T-cell (primary cell): Measurements from ENCODE around the gene MCF2L2. TPM values are rescaled to one million over a fixed set of nuclear protein-coding genes. Genes with fewer than 3 reads are reported as not detected.
"Not testable (repeated sequence)": the region's sequence is repeated elsewhere in the genome, so short reads cannot be mapped to it uniquely, and the experiment has no call there.

Experiments used
- ATAC-seq, 4 experiments: fragments of 200-7000 bp in 3 of 4; fragments of 150-1000 bp in 1 of 4; cut with Tn5 transposase; replicated peaks in 1 of 4; 1 replicate in 3 of 4; 2 replicates in 1 of 4; pipeline ENCODE4 v1.10.0; 2021; ENCODE audit warnings: moderate library complexity in 3 of 4, mild to moderate bottlenecking in 2 of 4, moderate number of reproducible peaks in 1 of 4
- CTCF ChIA-PET, 2 donors: fragments of 300-600 bp; sonication (Branson Sonifier 250); formaldehyde crosslinking; loops; one replicate each; lab custom pipeline; 2022; ENCODE audit warnings: antibody characterized with exemption in 2 of 2; lab: Charles Lee
- POLR2A ChIA-PET, 2 donors: fragments of 300-600 bp; sonication (Branson Sonifier 250); formaldehyde crosslinking; loops; one replicate each; lab custom pipeline; 2022; ENCODE audit warnings: antibody characterized with exemption in 2 of 2; lab: Charles Lee
- DNase-seq, 35 experiments: peaks; one replicate each; pipeline versions ENCODE4 v3.0.0 to v3.0.0-alpha.2; 2013 to 2023
- H3K27ac ChIP-seq: one replicate; pipeline ENCODE4 v1.5.1; 2013; ENCODE audit warnings: low read length
- H3K27me3 ChIP-seq, 2 experiments: replicated peaks in 1 of 2; 1 replicate in 1 of 2; 2 replicates in 1 of 2; pipeline versions ENCODE4 v1.6.1 to v1.7.0; 2013; ENCODE audit warnings: low read length in 1 of 2, mixed read lengths in 1 of 2; ENCODE audit not compliant: control insufficient read depth in 2 of 2, insufficient read depth in 2 of 2; ENCODE audit errors: extremely low read depth in 1 of 2
- H3K36me3 ChIP-seq, 2 donors: 1 replicate in 1 of 2; 2 replicates in 1 of 2; pipeline versions ENCODE4 v1.6.1 to v1.7.0; 2013; ENCODE audit warnings: low read length in 1 of 2; ENCODE audit not compliant: control insufficient read depth in 2 of 2, insufficient read depth in 1 of 2; ENCODE audit errors: extremely low read depth in 1 of 2
- H3K4me1 ChIP-seq, 2 experiments: 1 replicate in 1 of 2; 2 replicates in 1 of 2; pipeline versions ENCODE4 v1.6.1 to v1.7.0; 2013; ENCODE audit warnings: low read length in 2 of 2, mixed read lengths in 1 of 2; ENCODE audit not compliant: insufficient read depth in 2 of 2, control insufficient read depth in 1 of 2; ENCODE audit errors: extremely low read depth in 1 of 2
- H3K4me3 ChIP-seq, 2 donors: 1 replicate in 1 of 2; 2 replicates in 1 of 2; pipeline versions ENCODE4 v1.5.1 to v1.7.0; 2013; ENCODE audit warnings: mild to moderate bottlenecking in 2 of 2, low read length in 1 of 2, moderate library complexity in 1 of 2; ENCODE audit not compliant: control insufficient read depth in 1 of 2; ENCODE audit errors: extremely low read depth in 1 of 2
- H3K9me3 ChIP-seq: 2 replicates; pipeline ENCODE4 v1.7.0; 2013
- H3K27ac Mint-ChIP-seq, 2 donors: one replicate each; pipeline ENCODE4 v1.8.0; 2020 to 2021; ENCODE audit warnings: mild to moderate bottlenecking in 2 of 2, mixed read lengths in 2 of 2
- H3K27me3 Mint-ChIP-seq, 2 donors: one replicate each; pipeline ENCODE4 v1.8.0; 2021 to 2022; ENCODE audit warnings: mixed read lengths in 2 of 2
- H3K36me3 Mint-ChIP-seq: one replicate; pipeline ENCODE4 v1.8.0; 2021; ENCODE audit warnings: mixed read lengths
- H3K4me1 Mint-ChIP-seq, 3 donors: one replicate each; pipeline ENCODE4 v1.8.0; 2020 to 2022; ENCODE audit warnings: mixed read lengths in 3 of 3, mild to moderate bottlenecking in 1 of 3
- H3K4me3 Mint-ChIP-seq, 3 donors: one replicate each; pipeline ENCODE4 v1.8.0; 2020 to 2022; ENCODE audit warnings: mild to moderate bottlenecking in 3 of 3, mixed read lengths in 3 of 3, moderate library complexity in 3 of 3
- H3K9me3 Mint-ChIP-seq, 3 donors: one replicate each; pipeline ENCODE4 v1.8.0; 2020 to 2022; ENCODE audit warnings: mixed read lengths in 3 of 3
- WGBS: methylation state at CpG from one replicate; pipeline ENCODE4 v1.1.5; 2013; ENCODE audit warnings: missing lambda C conversion rate; ENCODE audit not compliant: insufficient coverage; 5-methylcytosine and 5-hydroxymethylcytosine counted together
- total RNA-seq, 35 experiments: library from RNA in 6 of 35; stranded (reverse) in 6 of 35; fragments of 120-200 nt in 1 of 35; gene quantifications; one replicate each; pipeline versions ENCODE4 v1.2.1 to v1.2.4 and lab custom pipeline; 2013 to 2026

Gene MCF2L2
- total RNA-seq, 5 donors from 2014 or later (not counting 1 experiment from before 2014, with no cell fraction given): 4.8 to 8.1 (median 5.9) TPM

DNA sequence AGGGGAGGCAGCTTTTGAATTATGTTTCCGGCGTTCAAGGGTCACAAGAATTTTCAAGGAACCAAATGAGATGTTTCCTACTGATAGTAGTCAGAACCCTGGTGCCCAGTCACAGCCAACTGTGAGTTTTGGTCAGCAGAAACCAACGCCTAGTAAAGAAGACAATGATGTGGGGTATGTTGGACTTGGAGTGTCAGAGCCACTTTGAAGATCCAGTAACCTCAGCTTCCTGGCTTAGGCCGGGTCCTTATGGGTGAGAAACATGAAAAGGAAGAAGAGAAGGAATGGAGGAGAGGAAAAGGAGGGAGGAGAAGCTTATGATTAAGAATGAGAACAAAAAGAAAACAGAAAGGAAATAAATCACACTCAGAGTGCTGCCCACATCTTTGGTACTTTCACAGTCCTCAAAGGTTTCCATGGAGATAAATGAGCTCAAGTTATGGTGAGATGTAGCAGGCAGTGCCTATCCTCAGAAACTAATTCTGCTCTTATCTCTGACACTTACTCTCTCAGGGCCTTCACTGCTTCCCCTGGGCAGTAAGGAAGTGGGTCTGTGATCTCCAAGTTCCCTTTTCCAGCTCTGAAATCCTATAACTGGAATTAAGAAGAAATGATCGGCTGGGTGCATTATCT, 2.0 kb upstream of the MCF2L2 start:
- Histone ChIP-seq H3K27me3 (peaks cover 7 to 25% of the 10 kb centered on the region in 2 experiments), H3K9me3 (no peaks in the 10 kb centered on the region), H3K27ac (no peak overlapping the region), H3K4me1 (peaks cover 0 to 21% of the 10 kb centered on the region in 2 experiments), H3K4me3 (no peak overlapping the region), H3K36me3 (no peaks in the 10 kb centered on the region)
- H3K36me3 Mint-ChIP-seq: no peaks in the 10 kb centered on the region
- DNase-seq: peak in 1 of 35 experiments; percentile 21
- H3K27me3 Mint-ChIP-seq: peaks cover 0 to 5% of the 10 kb centered on the region in 2 donors
- ChIA-PET CTCF (interaction anchor here (0.5 to 0.6 kb wide), 3 partner anchors 12 to 719 kb away, joined by 4 to 6 read pairs (median 4); no protein-coding TSS in a partner anchor), POLR2A (interaction anchor here in 1 of 2 donors (0.6 kb wide), 1 partner anchor 21 kb away, joined by 4 read pairs; no protein-coding TSS in a partner anchor)
- H3K9me3 Mint-ChIP-seq: no peaks in the 10 kb centered on the region
- no peak for ATAC-seq
- peak overlapping the region in 1 of 2 donors; percentile 7 for H3K27ac Mint-ChIP-seq
- H3K4me3 Mint-ChIP-seq: peak overlapping the region in 2 of 3 donors; percentile 40 to 57
- WGBS: 15% methylated on average over 4 of the region's 5 CpGs
- H3K4me1 Mint-ChIP-seq: peaks cover 19 to 29% (median 24%) of the 10 kb centered on the region in 3 donors

DNA sequence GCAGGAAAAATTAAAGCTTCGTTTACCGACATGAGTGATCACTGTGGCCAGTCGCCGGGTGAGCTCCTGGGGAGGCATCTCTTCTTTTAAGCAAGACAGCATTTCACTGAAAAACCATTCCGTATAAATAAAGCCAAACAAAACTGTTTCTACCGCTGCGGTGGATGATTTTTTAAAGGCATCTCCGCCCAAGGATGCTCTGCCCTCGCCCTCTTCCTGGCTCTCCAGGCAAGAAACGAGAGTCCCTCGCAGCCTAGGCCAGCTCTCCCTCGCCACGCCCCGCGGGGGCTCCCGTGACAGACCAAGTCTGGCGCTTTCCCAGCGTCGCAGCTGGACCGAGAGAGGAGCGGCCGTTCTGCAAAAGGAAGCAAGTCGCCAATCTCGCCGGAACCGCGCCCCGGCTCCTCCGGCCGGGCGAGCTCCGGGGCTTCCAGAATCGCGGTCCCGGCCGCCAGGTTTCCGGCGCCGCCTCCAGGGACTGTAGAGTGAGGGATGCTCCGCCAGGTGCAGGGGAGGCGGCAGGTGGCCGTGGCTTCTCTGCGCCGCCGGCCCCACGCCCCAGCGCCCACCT, 458 bp downstream of the MCF2L2 start:
- Mint-ChIP-seq H3K4me3 (peak overlapping the region; percentile 76 to 89 (median 88)), H3K36me3 (no peaks in the 10 kb centered on the region), H3K9me3 (no peaks in the 10 kb centered on the region), H3K27me3 (peaks cover 0 to 5% of the 10 kb centered on the region in 2 donors), H3K27ac (no peak overlapping the region), H3K4me1 (peaks cover 19 to 33% (median 24%) of the 10 kb centered on the region in 3 donors)
- no peak overlapping the region for H3K27ac ChIP-seq
- peak; percentile 11 to 51 (median 34) for ATAC-seq
- 1% methylated on average over 46 of the region's 47 CpGs for WGBS
- peak in 16 of 35 experiments; percentile 1 to 42 (median 12) for DNase-seq
- H3K27me3 ChIP-seq: peaks cover 7 to 23% of the 10 kb centered on the region in 2 experiments
- no peaks in the 10 kb centered on the region for H3K9me3 ChIP-seq
- CTCF ChIA-PET: interaction anchor here in 1 of 2 donors (0.7 to 1.0 kb wide), 2 partner anchors 212 to 336 kb away, joined by 4 to 6 read pairs; no protein-coding TSS in a partner anchor
- H3K36me3 ChIP-seq: no peaks in the 10 kb centered on the region
- peak overlapping the region; percentile 69 to 91 for H3K4me3 ChIP-seq
- POLR2A ChIA-PET: interaction anchor here (0.6 kb wide), 3 partner anchors 142 to 332 kb away, joined by 3 to 5 read pairs (median 5); no protein-coding TSS in a partner anchor
- peaks cover 0 to 20% of the 10 kb centered on the region in 2 experiments for H3K4me1 ChIP-seq

DNA sequence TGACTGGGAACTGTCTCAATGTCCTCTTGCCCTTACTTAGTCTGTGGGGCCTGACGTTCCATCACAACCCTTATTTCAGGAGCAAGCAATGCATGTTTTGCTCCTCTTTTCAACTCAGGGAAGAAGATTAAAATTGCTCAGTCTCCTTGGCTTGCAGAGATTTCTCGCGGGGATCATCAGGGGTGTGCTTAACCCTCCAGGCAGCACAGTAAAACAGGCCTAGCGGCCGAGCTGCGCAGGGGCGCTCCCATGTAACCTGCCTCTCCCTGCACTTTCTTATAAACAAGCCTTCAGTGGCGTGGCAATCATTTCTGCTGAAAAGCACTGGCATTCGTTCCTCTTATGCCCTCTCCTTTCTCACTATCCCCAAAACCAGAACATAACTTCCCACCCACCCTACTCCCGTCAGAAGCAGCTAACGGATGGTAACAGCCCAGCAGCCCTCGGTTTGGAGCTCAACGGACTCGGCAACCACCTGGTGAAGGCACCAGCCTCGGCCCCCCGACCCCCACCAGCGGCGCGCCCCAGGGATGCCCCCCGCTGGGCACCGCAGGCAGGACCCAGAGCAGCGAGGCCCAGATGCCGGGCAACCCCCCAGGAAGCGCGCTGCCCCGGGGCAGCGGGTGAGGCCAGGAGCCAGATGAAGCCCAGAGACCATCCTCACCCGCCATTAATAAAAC, 1.1 kb downstream of the MCF2L2 start:
- peaks cover 7 to 23% of the 10 kb centered on the region in 2 experiments for H3K27me3 ChIP-seq
- H3K27me3 Mint-ChIP-seq: peaks cover 0 to 5% of the 10 kb centered on the region in 2 donors
- H3K36me3 ChIP-seq: no peaks in the 10 kb centered on the region
- H3K36me3 Mint-ChIP-seq: no peaks in the 10 kb centered on the region
- peaks cover 19 to 33% (median 24%) of the 10 kb centered on the region in 3 donors for H3K4me1 Mint-ChIP-seq
- no peak for DNase-seq
- no peak for ATAC-seq
- no peaks in the 10 kb centered on the region for H3K9me3 ChIP-seq
- H3K27ac Mint-ChIP-seq: peak overlapping the region in 1 of 2 donors; percentile 45
- ChIA-PET CTCF (interaction anchor here in 1 of 2 donors (0.7 to 1.0 kb wide), 2 partner anchors 213 to 337 kb away, joined by 4 to 6 read pairs; no protein-coding TSS in a partner anchor), POLR2A (interaction anchor here (0.6 kb wide), 2 partner anchors 141 to 331 kb away, joined by 5 read pairs; no protein-coding TSS in a partner anchor)
- peaks cover 0 to 20% of the 10 kb centered on the region in 2 experiments for H3K4me1 ChIP-seq
- WGBS: 49% methylated on average over 22 of the region's 28 CpGs
- peak overlapping the region; percentile 69 to 91 for H3K4me3 ChIP-seq
- no peak overlapping the region for H3K27ac ChIP-seq
- H3K9me3 Mint-ChIP-seq: peaks cover 0 to 1% (median 0%) of the 10 kb centered on the region in 3 donors
- H3K4me3 Mint-ChIP-seq: peak overlapping the region; percentile 76 to 89 (median 88)

DNA sequence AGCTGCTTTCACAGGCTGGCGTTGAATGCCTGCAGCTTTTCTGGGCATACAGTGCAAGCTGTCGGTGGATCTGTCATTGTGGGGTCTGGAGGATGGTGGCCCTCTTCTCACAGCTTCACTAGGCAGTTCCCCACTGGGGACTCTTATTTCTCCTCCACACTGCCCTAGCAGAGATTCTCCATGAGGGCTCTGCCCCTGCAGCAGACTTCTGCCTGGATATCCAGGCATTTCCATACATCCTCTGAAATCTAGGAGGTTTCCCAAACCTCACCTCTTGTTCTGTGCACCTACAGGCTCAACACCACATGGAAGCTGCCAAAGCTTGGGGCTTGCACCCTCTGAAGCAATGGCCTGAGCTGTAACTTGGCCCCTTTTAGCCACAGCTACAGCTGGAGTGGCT, 9.6 kb downstream of the MCF2L2 start:
- H3K27me3 ChIP-seq, H3K4me1 Mint-ChIP-seq, H3K4me1 ChIP-seq, ATAC-seq, H3K4me3 Mint-ChIP-seq, H3K36me3 ChIP-seq, H3K27ac ChIP-seq, CTCF ChIA-PET, H3K27ac Mint-ChIP-seq, DNase-seq, H3K4me3 ChIP-seq, POLR2A ChIA-PET, H3K27me3 Mint-ChIP-seq, H3K9me3 ChIP-seq: not testable (repeated sequence)
- H3K36me3 Mint-ChIP-seq: peaks cover 22% of the 10 kb centered on the region
- 100% methylated on average over 1 of the region's 2 CpGs for WGBS
- H3K9me3 Mint-ChIP-seq: peaks cover 5 to 32% (median 16%) of the 10 kb centered on the region in 3 donors

DNA sequence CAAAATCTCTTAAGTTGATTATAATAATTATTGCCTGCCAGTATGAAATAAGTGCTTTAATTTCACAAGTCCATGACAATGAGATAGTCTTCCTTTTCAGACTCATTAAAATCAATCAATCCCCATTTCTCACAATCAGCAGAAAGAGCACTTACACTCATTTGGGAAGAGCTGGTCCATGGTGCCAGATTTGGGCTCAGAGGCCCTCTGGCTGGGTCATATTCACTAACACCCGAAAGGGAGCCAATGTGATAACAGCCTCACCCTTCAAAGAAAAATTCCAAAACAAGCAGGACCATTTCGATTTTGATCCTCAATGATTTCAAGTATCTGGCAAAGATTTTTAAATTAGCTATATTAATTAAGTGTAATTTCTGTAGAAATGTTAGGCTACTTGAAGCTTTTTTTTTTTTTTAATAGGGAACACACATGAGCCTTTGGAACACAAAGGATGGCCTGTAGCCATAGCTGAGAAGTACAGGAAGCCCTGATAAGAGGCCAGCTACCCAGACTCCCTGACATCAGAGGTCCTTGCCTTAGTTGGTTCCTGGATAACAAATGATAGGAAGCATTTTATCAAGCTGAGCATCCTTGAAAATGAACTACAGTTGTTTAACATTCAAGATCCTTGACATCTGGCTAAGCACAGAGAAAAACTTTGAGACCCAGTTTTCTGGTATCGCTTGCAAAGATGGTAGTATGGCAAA, 17.1 kb downstream of the MCF2L2 start:
- no peaks in the 10 kb centered on the region for H3K4me1 ChIP-seq
- Mint-ChIP-seq H3K4me1 (peaks cover 0 to 2% (median 0%) of the 10 kb centered on the region in 3 donors), H3K36me3 (no peaks in the 10 kb centered on the region), H3K4me3 (no peak overlapping the region), H3K9me3 (no peaks in the 10 kb centered on the region), H3K27ac (no peak overlapping the region), H3K27me3 (no peaks in the 10 kb centered on the region)
- 100% methylated on average over 1 of the region's 3 CpGs for WGBS
- H3K27me3 ChIP-seq: no peaks in the 10 kb centered on the region
- ChIA-PET POLR2A (interaction anchor here (0.5 to 0.6 kb wide), 4 partner anchors 35 to 404 kb away, joined by 3 to 6 read pairs (median 4); no protein-coding TSS in a partner anchor), CTCF (interaction anchor here in 1 of 2 donors (1.0 kb wide), 1 partner anchor 360 kb away, joined by 3 read pairs; no protein-coding TSS in a partner anchor)
- H3K27ac ChIP-seq: no peak overlapping the region
- DNase-seq (no peak), ATAC-seq (no peak)
- H3K9me3 ChIP-seq: no peaks in the 10 kb centered on the region
- H3K36me3 ChIP-seq: no peaks in the 10 kb centered on the region
- H3K4me3 ChIP-seq: no peak overlapping the region
